ENCODE data around the gene PLA2G7.
"Not testable (repeated sequence)": the region's sequence is repeated elsewhere in the genome, so short reads cannot be mapped to it uniquely, and the experiment has no call there.

DNA sequence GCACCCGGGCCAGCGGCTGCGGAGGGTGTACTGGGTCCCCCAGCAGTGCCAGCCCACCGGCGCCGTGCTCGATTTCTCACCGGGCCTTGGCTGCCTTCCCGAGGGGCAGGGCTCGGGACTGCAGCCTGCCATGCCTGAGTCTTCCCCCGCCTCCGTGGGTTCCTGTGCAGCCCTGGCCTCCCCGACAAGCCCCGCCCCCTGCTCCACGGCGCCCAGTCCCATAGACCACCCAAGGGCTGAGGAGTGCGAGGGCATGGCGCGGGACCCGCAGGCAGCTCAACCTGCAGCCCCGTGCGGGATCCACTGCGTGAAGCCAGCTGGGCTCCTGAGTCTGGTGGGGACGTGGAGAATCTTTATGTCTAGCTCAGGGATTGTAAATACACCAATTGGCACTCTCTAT lies 39.6 kb upstream of the PLA2G7 start:
- not testable (repeated sequence) for TF ChIP-seq POLR2A (IDR thresholded peaks at IDR 0.05)
- TF ChIP-seq, protein P1, sequence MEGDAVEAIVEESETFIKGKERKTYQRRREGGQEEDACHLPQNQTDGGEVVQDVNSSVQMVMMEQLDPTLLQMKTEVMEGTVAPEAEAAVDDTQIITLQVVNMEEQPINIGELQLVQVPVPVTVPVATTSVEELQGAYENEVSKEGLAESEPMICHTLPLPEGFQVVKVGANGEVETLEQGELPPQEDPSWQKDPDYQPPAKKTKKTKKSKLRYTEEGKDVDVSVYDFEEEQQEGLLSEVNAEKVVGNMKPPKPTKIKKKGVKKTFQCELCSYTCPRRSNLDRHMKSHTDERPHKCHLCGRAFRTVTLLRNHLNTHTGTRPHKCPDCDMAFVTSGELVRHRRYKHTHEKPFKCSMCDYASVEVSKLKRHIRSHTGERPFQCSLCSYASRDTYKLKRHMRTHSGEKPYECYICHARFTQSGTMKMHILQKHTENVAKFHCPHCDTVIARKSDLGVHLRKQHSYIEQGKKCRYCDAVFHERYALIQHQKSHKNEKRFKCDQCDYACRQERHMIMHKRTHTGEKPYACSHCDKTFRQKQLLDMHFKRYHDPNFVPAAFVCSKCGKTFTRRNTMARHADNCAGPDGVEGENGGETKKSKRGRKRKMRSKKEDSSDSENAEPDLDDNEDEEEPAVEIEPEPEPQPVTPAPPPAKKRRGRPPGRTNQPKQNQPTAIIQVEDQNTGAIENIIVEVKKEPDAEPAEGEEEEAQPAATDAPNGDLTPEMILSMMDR (IDR thresholded peaks at IDR 0.05): not testable (repeated sequence)
